ENCODE results near the gene CCDC71. TPM values are rescaled to one million over a fixed set of nuclear protein-coding genes. Genes with fewer than 3 reads are reported as not detected.

Gene CCDC71
- total and polyA plus RNA-seq, 2 of the 13 experiments (the other 11 are each of a cell fraction or from before 2014, with no cell fraction given): 9.7 to 14.3 TPM

GRCh38 chr3:49180116-49180515 is 14.0 kb upstream of the CCDC71 start:
- Histone ChIP-seq H3K9me3 (ENCODE audit: low read length) (no peaks in the 10 kb centered on the region), H3K27ac (ENCODE audit: extremely low read length, insufficient read depth, low read length) (no peak overlapping the region), H4K20me1 (ENCODE audit: insufficient read depth, low read length) (no peaks in the 10 kb centered on the region), H3K4me1 (ENCODE audit: insufficient read depth, low read length) (peaks cover 26% of the 10 kb centered on the region), H3K79me2 (ENCODE audit: insufficient read depth, low read length) (no peaks in the 10 kb centered on the region), H3K27me3 (ENCODE audit: control insufficient read depth in 1 of 2, insufficient read depth in 2 of 2, low read length in 2 of 2) (no peaks in the 10 kb centered on the region; a peak in 1 of 5 replicates), H3K36me3 (replicated peaks in 1 of 2; ENCODE audit: control insufficient read depth in 1 of 2, insufficient read depth in 2 of 2, low read length in 2 of 2) (0 out of 5 replicates have a peak, but pooled peaks cover 0 to 1% of the 10 kb centered on the region in 2 experiments), H3K9ac (ENCODE audit: insufficient read depth, low read depth, low read length) (no peak overlapping the region), H3K4me2 (ENCODE audit: low read depth, low read length) (no peak overlapping the region), H2AFZ (ENCODE audit: low read length) (no peak overlapping the region), H3K4me3 (replicated peaks in 1 of 3; ENCODE audit: insufficient read depth in 1 of 3, low read depth in 2 of 3, low read length in 3 of 3) (no peak overlapping the region)
- CTCF ChIA-PET (ENCODE audit: low intra/inter-chr PET ratio, low total read pairs): no interaction called here
- ATAC-seq (no peak), FAIRE-seq (no peak), DNase-seq (ENCODE audit: low spot score) (no peak)
- intact Hi-C loops (cut with micrococcal nuclease; ENCODE audit: unreplicated experiment) (no loop called here), in situ Hi-C loops (cut with HindIII; ENCODE audit: extremely low pct_ligation_motif_present, low pct_unique_long_range_greater_than_20kb) (no loop called here)
- POLR2A ChIA-PET: interaction anchor here (0.7 kb wide), 1 partner anchor 46 kb away, joined by 3 read pairs; no protein-coding TSS in a partner anchor
- no TSS peak for BruUV-seq (replicated peaks)
- no peak for TF ChIP-seq PLRG1 (conservative IDR thresholded peaks at IDR 0.05)
- TF ChIP-seq ZBTB43 (CRISPR knock-in tag; conservative IDR thresholded peaks at IDR 0.05): no peak

- no peak for TF ChIP-seq ZBED4 (CRISPR knock-in tag; IDR thresholded peaks at IDR 0.05; ENCODE audit: borderline replicate concordance)
- no peak for TF ChIP-seq ZMYM2 (CRISPR knock-in tag; IDR thresholded peaks at IDR 0.05)
- TF ChIP-seq SOX5 (CRISPR knock-in tag; IDR thresholded peaks at IDR 0.05; ENCODE audit: borderline replicate concordance): no peak
- no peak for TF ChIP-seq ZBTB7B (CRISPR knock-in tag; IDR thresholded peaks at IDR 0.05)
- no peak for TF ChIP-seq MLXIP (CRISPR knock-in tag; IDR thresholded peaks at IDR 0.05; ENCODE audit: borderline replicate concordance)
- no peak for TF ChIP-seq MIXL1 (CRISPR knock-in tag; IDR thresholded peaks at IDR 0.05)
- no peak for TF ChIP-seq BRD4 (CRISPR knock-in tag; IDR thresholded peaks at IDR 0.05)
- no peak overlapping the region for H3K4me3 ChIP-seq (replicated peaks in 1 of 3; ENCODE audit: insufficient read depth in 1 of 3, low read depth in 2 of 3, low read length in 3 of 3)
- BruUV-seq (replicated peaks): no TSS peak
- H3K4me2 ChIP-seq (ENCODE audit: low read depth, low read length): no peak overlapping the region
- in situ Hi-C loops (cut with HindIII; ENCODE audit: extremely low pct_ligation_motif_present, low pct_unique_long_range_greater_than_20kb) (no loop called here), intact Hi-C loops (cut with micrococcal nuclease; ENCODE audit: unreplicated experiment) (no loop called here)
- WGBS (ENCODE audit: low lambda C conversion rate): 89% methylated on average over 2 of the region's 2 CpGs
- H3K9me3 ChIP-seq (ENCODE audit: low read length): no peaks in the 10 kb centered on the region
- ChIA-PET CTCF (ENCODE audit: low intra/inter-chr PET ratio, low total read pairs) (no interaction called here), POLR2A (no interaction called here)
- H3K9ac ChIP-seq (ENCODE audit: insufficient read depth, low read depth, low read length): no peak overlapping the region
- no peak overlapping the region for H3K27ac ChIP-seq (ENCODE audit: extremely low read length, insufficient read depth, low read length)
- H3K79me2 ChIP-seq (ENCODE audit: insufficient read depth, low read length): no peaks in the 10 kb centered on the region
- H3K36me3 ChIP-seq (replicated peaks in 1 of 2; ENCODE audit: control insufficient read depth in 1 of 2, insufficient read depth in 2 of 2, low read length in 2 of 2): peaks cover 0 to 1% of the 10 kb centered on the region in 2 experiments; a peak in 1 of 5 replicates
- DNase-seq (ENCODE audit: low spot score): no peak
- FAIRE-seq: no peak
- peaks cover 37% of the 10 kb centered on the region for H3K4me1 ChIP-seq (ENCODE audit: insufficient read depth, low read length)
- no peak for ATAC-seq
- no peak overlapping the region for H2AFZ ChIP-seq (ENCODE audit: low read length)
- no peaks in the 10 kb centered on the region for H3K27me3 ChIP-seq (ENCODE audit: control insufficient read depth in 1 of 2, insufficient read depth in 2 of 2, low read length in 2 of 2)
- no peaks in the 10 kb centered on the region for H4K20me1 ChIP-seq (ENCODE audit: insufficient read depth, low read length)
Observed at GRCh38 chr3:49177073-49177472, 10.9 kb upstream of the CCDC71 start.

Measured in HepG2 (cell line).